ENCODE measurements around the gene CNTN1. TPM values are rescaled to one million over a fixed set of nuclear protein-coding genes. Genes with fewer than 3 reads are reported as not detected.

The CNTN1 gene
- total and polyA plus RNA-seq, 11 donors = 0.01 to 0.66 (median 0.20) TPM; not detected in 2

DNA sequence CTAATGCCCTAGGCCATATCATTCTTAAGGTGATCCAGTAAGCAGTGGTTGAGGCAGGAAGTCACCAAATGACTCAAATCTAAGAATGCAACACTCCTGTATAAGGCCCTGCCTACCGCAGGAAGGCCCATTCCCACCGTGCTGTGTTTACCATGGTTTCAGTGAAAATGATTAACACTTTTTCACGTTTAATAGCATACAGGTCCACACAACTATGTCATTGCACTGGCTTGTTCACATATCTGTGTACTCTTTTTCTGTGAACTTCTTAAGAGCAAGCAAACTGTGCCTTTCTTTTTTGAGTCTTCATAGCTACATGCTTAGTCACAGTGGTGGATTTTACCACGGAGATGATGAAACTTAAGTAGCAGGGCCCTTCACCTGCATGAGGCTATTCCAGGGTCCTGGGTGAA lies 214.9 kb downstream of the CNTN1 start:
- no peak for DNase-seq
- WGBS, 4 donors = 81 to 84% (median 83%) methylated on average over 4 of the region's 4 CpGs
- ATAC-seq = no peak

GRCh38 chr12:40911676-40912075 lies 219.4 kb downstream of the CNTN1 start:
- no peaks in the 10 kb centered on the region for H3K9me3 ChIP-seq
- no peak for TF ChIP-seq POLR2A (IDR thresholded peaks at IDR 0.05)
- TF ChIP-seq, protein P1, sequence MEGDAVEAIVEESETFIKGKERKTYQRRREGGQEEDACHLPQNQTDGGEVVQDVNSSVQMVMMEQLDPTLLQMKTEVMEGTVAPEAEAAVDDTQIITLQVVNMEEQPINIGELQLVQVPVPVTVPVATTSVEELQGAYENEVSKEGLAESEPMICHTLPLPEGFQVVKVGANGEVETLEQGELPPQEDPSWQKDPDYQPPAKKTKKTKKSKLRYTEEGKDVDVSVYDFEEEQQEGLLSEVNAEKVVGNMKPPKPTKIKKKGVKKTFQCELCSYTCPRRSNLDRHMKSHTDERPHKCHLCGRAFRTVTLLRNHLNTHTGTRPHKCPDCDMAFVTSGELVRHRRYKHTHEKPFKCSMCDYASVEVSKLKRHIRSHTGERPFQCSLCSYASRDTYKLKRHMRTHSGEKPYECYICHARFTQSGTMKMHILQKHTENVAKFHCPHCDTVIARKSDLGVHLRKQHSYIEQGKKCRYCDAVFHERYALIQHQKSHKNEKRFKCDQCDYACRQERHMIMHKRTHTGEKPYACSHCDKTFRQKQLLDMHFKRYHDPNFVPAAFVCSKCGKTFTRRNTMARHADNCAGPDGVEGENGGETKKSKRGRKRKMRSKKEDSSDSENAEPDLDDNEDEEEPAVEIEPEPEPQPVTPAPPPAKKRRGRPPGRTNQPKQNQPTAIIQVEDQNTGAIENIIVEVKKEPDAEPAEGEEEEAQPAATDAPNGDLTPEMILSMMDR (IDR thresholded peaks at IDR 0.05) = no peak
- no peak overlapping the region for H3K4me3 ChIP-seq
- no peaks in the 10 kb centered on the region for H3K36me3 ChIP-seq
- no peak overlapping the region for H3K27ac ChIP-seq
- no peaks in the 10 kb centered on the region for H3K4me1 ChIP-seq
- intact Hi-C loops (cut with DNase I) = loop anchor here in 1 of 10 donors (10.0 kb wide), 1 partner anchor 287 kb away; no protein-coding TSS in a partner anchor
- 84 to 91% (median 87%) methylated on average over 3 of the region's 3 CpGs for WGBS, 4 donors
- DNase-seq = no peak
- no peak for ATAC-seq
- H3K27me3 ChIP-seq = no peaks in the 10 kb centered on the region

More for the DNA sequence above, 214.9 kb downstream of the CNTN1 start:
- no peak overlapping the region for H3K4me3 ChIP-seq
- no peaks in the 10 kb centered on the region for H3K36me3 ChIP-seq
- H3K27me3 ChIP-seq = no peaks in the 10 kb centered on the region
- intact Hi-C loops (cut with DNase I) = no loop called here
- no peaks in the 10 kb centered on the region for H3K4me1 ChIP-seq
- H3K9me3 ChIP-seq = no peaks in the 10 kb centered on the region
- no peak overlapping the region for H3K27ac ChIP-seq
- TF ChIP-seq POLR2A (IDR thresholded peaks at IDR 0.05) = no peak
- TF ChIP-seq, protein P1 (IDR thresholded peaks at IDR 0.05) = no peak

GRCh38 chr12:40915172-40915571 lies 222.9 kb downstream of the CNTN1 start:
- no peaks in the 10 kb centered on the region for H3K36me3 ChIP-seq
- DNase-seq = no peak
- ATAC-seq = no peak
- TF ChIP-seq POLR2A (IDR thresholded peaks at IDR 0.05) = no peak
- TF ChIP-seq, protein P1 (IDR thresholded peaks at IDR 0.05) = no peak
- H3K4me3 ChIP-seq = no peak overlapping the region
- no peaks in the 10 kb centered on the region for H3K9me3 ChIP-seq
- WGBS, 4 donors = 73 to 81% (median 78%) methylated on average over 2 of the region's 2 CpGs
- H3K27ac ChIP-seq = no peak overlapping the region
- intact Hi-C loops (cut with DNase I) = loop anchor here in 2 of 10 donors (5.0 to 10.0 kb wide), 2 partner anchors 290 to 578 kb away; no protein-coding TSS in a partner anchor
- H3K4me1 ChIP-seq = no peaks in the 10 kb centered on the region
- no peaks in the 10 kb centered on the region for H3K27me3 ChIP-seq

DNA sequence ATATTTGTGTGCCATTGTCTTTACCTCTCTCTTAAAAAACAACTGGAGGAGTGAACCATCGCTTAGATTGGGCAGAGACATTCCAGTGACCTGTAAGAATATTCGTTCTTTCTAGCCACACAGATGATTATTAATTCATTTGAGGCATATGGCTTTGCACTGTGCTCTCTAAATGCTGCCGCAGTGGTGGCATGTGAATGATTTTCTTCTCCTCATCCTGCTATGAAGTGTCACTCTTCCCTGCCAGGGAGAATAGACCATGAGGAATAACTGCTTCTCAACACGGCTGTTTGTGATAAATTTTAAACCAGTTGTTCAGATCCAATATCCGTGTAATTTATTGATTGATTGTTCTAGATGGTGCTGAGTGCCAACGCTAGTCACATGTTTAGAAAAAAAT lies 225.3 kb downstream of the CNTN1 start:
- TF ChIP-seq, protein P1 (IDR thresholded peaks at IDR 0.05) = no peak
- no peak for TF ChIP-seq POLR2A (IDR thresholded peaks at IDR 0.05)
- ATAC-seq = no peak
- H3K9me3 ChIP-seq = no peaks in the 10 kb centered on the region
- H3K4me3 ChIP-seq = no peak overlapping the region
- WGBS, 4 donors = 76 to 81% (median 78%) methylated on average over 6 of the region's 6 CpGs
- H3K27me3 ChIP-seq = peaks cover 0 to 4% (median 0%) of the 10 kb centered on the region in 9 donors
- H3K4me1 ChIP-seq = no peaks in the 10 kb centered on the region
- DNase-seq = no peak
- intact Hi-C loops (cut with DNase I) = loop anchor here in 2 of 10 donors (5.0 to 10.0 kb wide), 2 partner anchors 293 to 580 kb away; no protein-coding TSS in a partner anchor
- H3K36me3 ChIP-seq = no peaks in the 10 kb centered on the region
- no peak overlapping the region for H3K27ac ChIP-seq
